GM19351 (cell line): ENCODE data around the gene DCUN1D1.

Experiments
- ATAC-seq: cut with Tn5 transposase; IDR thresholded peaks from one replicate; pipeline ENCODE4 v1.9.1; 2021; ENCODE audit warnings: mild to moderate bottlenecking, moderate library complexity; ENCODE audit not compliant: unreplicated experiment

The DCUN1D1 gene

GRCh38 chr3:182937293-182938051 lies 42.9 kb downstream of the DCUN1D1 start:
- peak; percentile 87 for ATAC-seq

GRCh38 chr3:182936918-182937285 lies 43.4 kb downstream of the DCUN1D1 start:
- no peak for ATAC-seq

GRCh38 chr3:182936239-182936917 lies 44.0 kb downstream of the DCUN1D1 start:
- ATAC-seq, result no peak

- ATAC-seq, result no peak
Observed at GRCh38 chr3:182935803-182936202, 44.5 kb downstream of the DCUN1D1 start.

GRCh38 chr3:182925944-182926337 lies 54.4 kb downstream of the DCUN1D1 start:
- ATAC-seq, result peak; percentile 12

GRCh38 chr3:182925330-182925943 lies 54.9 kb downstream of the DCUN1D1 start:
- peak; percentile 95 for ATAC-seq

GRCh38 chr3:182921665-182922355 lies 58.5 kb downstream of the DCUN1D1 start:
- ATAC-seq, result no peak

- no peak for ATAC-seq
Observed at GRCh38 chr3:182920515-182921084, 59.7 kb downstream of the DCUN1D1 start.

GRCh38 chr3:182919866-182920357 lies 60.4 kb downstream of the DCUN1D1 start:
- ATAC-seq, result no peak

GRCh38 chr3:182917134-182917533 lies 63.2 kb downstream of the DCUN1D1 start:
- no peak for ATAC-seq

GRCh38 chr3:182914341-182914740 lies 66.0 kb downstream of the DCUN1D1 start:
- ATAC-seq, result peak; percentile 66

GRCh38 chr3:182913889-182914288 lies 66.4 kb downstream of the DCUN1D1 start:
- peak; percentile 86 for ATAC-seq

GRCh38 chr3:182912474-182912873 lies 67.9 kb downstream of the DCUN1D1 start:
- ATAC-seq, result no peak

GRCh38 chr3:182911782-182912111 lies 68.6 kb downstream of the DCUN1D1 start:
- no peak for ATAC-seq

GRCh38 chr3:182910936-182911781 lies 69.2 kb downstream of the DCUN1D1 start:
- no peak for ATAC-seq

GRCh38 chr3:182909318-182910040 lies 70.9 kb downstream of the DCUN1D1 start:
- ATAC-seq, result no peak

GRCh38 chr3:182908471-182908870 lies 71.9 kb downstream of the DCUN1D1 start:
- ATAC-seq, result no peak

GRCh38 chr3:182906036-182906435 lies 74.3 kb downstream of the DCUN1D1 start:
- peak; percentile 67 for ATAC-seq

GRCh38 chr3:182905623-182906022 lies 74.7 kb downstream of the DCUN1D1 start:
- peak; percentile 25 for ATAC-seq
